IMR-90 (cell line): Measurements from ENCODE around the gene POC1B. TPM values are rescaled to one million over a fixed set of nuclear protein-coding genes. Genes with fewer than 3 reads are reported as not detected.

Experiments
- ATAC-seq: fragments of 200-7000 bp; cut with Tn5 transposase; 2 replicates; pipeline ENCODE4 v1.9.1; 2020; ENCODE audit warnings: low read depth, mild to moderate bottlenecking, moderate library complexity
- BruUV-seq: library from RNA; stranded (reverse); fragments of 400-500 nt; replicated peaks from 2 replicates; lab custom pipeline; 2021; lab: Mats Ljungman, UMichigan
- CTCF ChIA-PET: fragments of 300-600 bp; formaldehyde crosslinking; extraction: SDS; loops from one replicate; lab custom pipeline; 2021; ENCODE audit warnings: antibody characterized with exemption; lab: Yijun Ruan, JAX
- POLR2A ChIA-PET: fragments of 300-600 bp; sonication (Branson Sonifier 250); formaldehyde crosslinking; loops from one replicate; lab custom pipeline; 2022; ENCODE audit warnings: antibody characterized with exemption; ENCODE audit not compliant: unreplicated experiment; lab: Charles Lee
- DNase-seq: peaks from one replicate; pipeline ENCODE4 v3.0.0; 2013
- H2AFZ ChIP-seq: replicated peaks from 2 replicates; pipeline ENCODE3; 2013; ENCODE audit warnings: low read length, mild to moderate bottlenecking; ENCODE audit not compliant: poor library complexity
- H2AK5ac ChIP-seq: 2 replicates; pipeline ENCODE4 v1.6.1; 2013; ENCODE audit warnings: low read depth, low read length, inconsistent platforms
- H2AK9ac ChIP-seq: replicated peaks from 2 replicates; pipeline ENCODE3; 2013; ENCODE audit warnings: mild to moderate bottlenecking, low read depth, low read length, moderate library complexity; ENCODE audit not compliant: poor library complexity
- H2BK120ac ChIP-seq: 2 replicates; pipeline ENCODE4 v1.6.1; 2013; ENCODE audit warnings: low read depth, low read length, inconsistent platforms
- H2BK15ac ChIP-seq: 3 replicates; pipeline ENCODE4 v1.6.1; 2013; ENCODE audit warnings: low read depth, low read length, inconsistent platforms
- H2BK20ac ChIP-seq: 2 replicates; pipeline ENCODE4 v1.6.1; 2013; ENCODE audit warnings: low read depth, mild to moderate bottlenecking, inconsistent platforms, low read length, moderate library complexity
- H2BK5ac ChIP-seq: 2 replicates; pipeline ENCODE4 v1.6.1; 2013; ENCODE audit warnings: mild to moderate bottlenecking, low read depth, low read length, inconsistent platforms; ENCODE audit not compliant: poor library complexity, severe bottlenecking
- H3K14ac ChIP-seq: replicated peaks from 2 replicates; pipeline ENCODE4 v1.6.1; 2013; ENCODE audit warnings: low read depth, low read length, inconsistent platforms
- H3K18ac ChIP-seq: 2 replicates; pipeline ENCODE4 v1.6.1; 2013; ENCODE audit warnings: low read depth, low read length, control low read depth
- H3K23ac ChIP-seq: 2 replicates; pipeline ENCODE4 v1.6.1; 2013; ENCODE audit warnings: low read depth, low read length, inconsistent platforms
- H3K27ac ChIP-seq: 2 replicates; pipeline ENCODE4 v1.5.1; 2013; ENCODE audit warnings: mild to moderate bottlenecking, control low read depth, low read length; ENCODE audit not compliant: insufficient read depth
- H3K27me3 ChIP-seq: 2 replicates; pipeline ENCODE4 v1.6.1; 2013; ENCODE audit warnings: low read length; ENCODE audit not compliant: control insufficient read depth, insufficient read depth
- H3K36me3 ChIP-seq: 2 replicates; pipeline ENCODE4 v1.6.1; 2013; ENCODE audit warnings: low read length, mixed read lengths; ENCODE audit not compliant: control insufficient read depth, insufficient read depth
- H3K4ac ChIP-seq: 2 replicates; pipeline ENCODE4 v1.6.1; 2013; ENCODE audit warnings: low read depth, low read length, inconsistent platforms
- H3K4me1 ChIP-seq: 2 replicates; pipeline ENCODE4 v1.6.1; 2013; ENCODE audit warnings: low read length, mixed read lengths; ENCODE audit not compliant: control insufficient read depth, insufficient read depth
- H3K4me2 ChIP-seq: 2 replicates; pipeline ENCODE4 v1.6.1; 2013; ENCODE audit warnings: low read depth, mild to moderate bottlenecking, control low read depth, low read length, moderate library complexity
- H3K4me3 ChIP-seq: 2 replicates; pipeline ENCODE4 v1.5.1; 2013; ENCODE audit warnings: low read depth, mild to moderate bottlenecking, control low read depth, low read length, moderate library complexity; ENCODE audit not compliant: insufficient read depth
- H3K56ac ChIP-seq: 2 replicates; pipeline ENCODE4 v1.6.1; 2013; ENCODE audit warnings: low read length, inconsistent platforms; ENCODE audit not compliant: insufficient read depth; ENCODE audit errors: extremely low read depth
- H3K79me1 ChIP-seq, 2 experiments: 2 replicates each; pipeline ENCODE4 v1.6.1; 2013; ENCODE audit warnings: low read length in 2 of 2, inconsistent platforms in 1 of 2, low read depth in 1 of 2
- H3K9ac ChIP-seq: 2 replicates; pipeline ENCODE4 v1.6.1; 2013; ENCODE audit warnings: low read depth, low read length, control low read depth
- H3K9me1 ChIP-seq: 2 replicates; pipeline ENCODE4 v1.6.1; 2013; ENCODE audit warnings: low read length, inconsistent platforms; ENCODE audit not compliant: insufficient read depth
- H3K9me3 ChIP-seq: 2 replicates; pipeline ENCODE4 v1.6.1; 2013; ENCODE audit warnings: low read length; ENCODE audit not compliant: control insufficient read depth, insufficient read depth
- H4K20me1 ChIP-seq: 2 replicates; pipeline ENCODE4 v1.6.1; 2013; ENCODE audit warnings: low read length, inconsistent platforms; ENCODE audit not compliant: insufficient read depth
- H4K5ac ChIP-seq: 2 replicates; pipeline ENCODE4 v1.6.1; 2013; ENCODE audit warnings: mild to moderate bottlenecking, low read depth, low read length, control low read depth
- H4K8ac ChIP-seq, 2 experiments: 2 replicates each; pipeline ENCODE4 v1.6.1; 2013; ENCODE audit warnings: low read depth in 2 of 2, low read length in 2 of 2, control low read depth in 1 of 2, inconsistent platforms in 1 of 2
- H4K91ac ChIP-seq: 2 replicates; pipeline ENCODE4 v1.6.1; 2013; ENCODE audit warnings: low read depth, low read length, inconsistent platforms; ENCODE audit not compliant: insufficient read depth
- BHLHE40 ChIP-seq: fragments of 150-350 bp; IDR thresholded peaks from 2 replicates; pipeline ENCODE4 v1.6.1; 2016; ENCODE audit warnings: mild to moderate bottlenecking, low read depth, low read length
- CEBPB ChIP-seq: IDR thresholded peaks from 2 replicates; pipeline ENCODE4 v1.6.1; 2012; ENCODE audit warnings: low read depth, low read length, improper control_type of control experiment
- CHD1 ChIP-seq: IDR thresholded peaks from 2 replicates; pipeline ENCODE4 v1.6.1; 2012; ENCODE audit warnings: low read depth, low read length, improper control_type of control experiment
- FOS ChIP-seq: fragments of 150-350 bp; IDR thresholded peaks from 2 replicates; pipeline ENCODE4 v1.6.1; 2016; ENCODE audit warnings: low read depth, low read length
- MAFK ChIP-seq: IDR thresholded peaks from 2 replicates; pipeline ENCODE4 v1.6.1; 2012; ENCODE audit warnings: low read depth, low read length, improper control_type of control experiment
- MAZ ChIP-seq: IDR thresholded peaks from 2 replicates; pipeline ENCODE4 v1.6.1; 2012; ENCODE audit warnings: low read depth, mild to moderate bottlenecking, low read length, improper control_type of control experiment, moderate library complexity, borderline replicate concordance
- MXI1 ChIP-seq: IDR thresholded peaks from 2 replicates; pipeline ENCODE4 v1.6.1; 2012; ENCODE audit warnings: low read depth, mild to moderate bottlenecking, low read length, moderate library complexity, borderline replicate concordance
- NFE2L2 ChIP-seq: fragments of 150-350 bp; IDR thresholded peaks from 2 replicates; pipeline ENCODE4 v1.6.1; 2016; ENCODE audit warnings: low read depth, mild to moderate bottlenecking, low read length
- POLR2A ChIP-seq: IDR thresholded peaks from 2 replicates; pipeline ENCODE4 v1.6.1; 2012; ENCODE audit warnings: mild to moderate bottlenecking, low read depth, low read length
- RAD21 ChIP-seq: IDR thresholded peaks from 2 replicates; pipeline ENCODE4 v1.6.1; 2012; ENCODE audit warnings: low read length, improper control_type of control experiment
- RCOR1 ChIP-seq: IDR thresholded peaks from 2 replicates; pipeline ENCODE4 v1.6.1; 2012; ENCODE audit warnings: mild to moderate bottlenecking, low read length, improper control_type of control experiment; ENCODE audit not compliant: insufficient replicate concordance
- RFX5 ChIP-seq: IDR thresholded peaks from 2 replicates; pipeline ENCODE4 v1.8.0; 2012; ENCODE audit warnings: low read depth, mild to moderate bottlenecking, low read length, moderate library complexity
- SMC3 ChIP-seq: fragments of 150-350 bp; IDR thresholded peaks from 2 replicates; pipeline ENCODE4 v1.6.1; 2016; ENCODE audit warnings: low read depth, mild to moderate bottlenecking, antibody characterized with exemption, low read length, moderate library complexity
- WGBS, 2 experiments: methylation state at CpG; one replicate each; pipeline versions ENCODE4 v1.1.5 to v1.1.7; 2013; ENCODE audit warnings: missing lambda C conversion rate in 2 of 2; ENCODE audit not compliant: insufficient read length in 1 of 2; ENCODE audit errors: extremely low coverage in 2 of 2; 5-methylcytosine and 5-hydroxymethylcytosine counted together
- dilution Hi-C: fragments of 300-500 bp; cut with HindIII; formaldehyde crosslinking; loops from one replicate; pipeline ENCODE4 v1.14.3; 2018; ENCODE audit warnings: low sequenced_read_pairs; ENCODE audit not compliant: unreplicated experiment
- in situ Hi-C: fragments of 300-500 bp; cut with MboI; formaldehyde crosslinking; loops from 3 replicates; pipeline ENCODE4 v1.14.3; 2019; ENCODE audit warnings: low sequenced_read_pairs, inconsistent platforms, mixed read lengths
- intact Hi-C: fragments of 100-400 bp; cut with micrococcal nuclease; formaldehyde crosslinking; loops from 2 replicates; pipeline ENCODE4 v1.10.0; 2022
- polyA plus RNA-seq, 3 experiments: library from polyadenylated mRNA; depleted of rRNA; stranded (reverse); fragments of >200 nt; gene quantifications; 2 replicates each; pipeline ENCODE4 v1.2.3, GENCODE V29; 2012; ENCODE audit warnings: low replicate concordance in 1 of 3
- total RNA-seq: library from RNA; depleted of rRNA; stranded (reverse); fragments of >200 nt; gene quantifications from 2 replicates; pipeline ENCODE4 v1.2.3, GENCODE V29; 2012
- TF ChIP-seq, protein P1 (sequence below): fragments of 150-350 bp; IDR thresholded peaks from 2 replicates; pipeline ENCODE4 v1.6.1; 2016; ENCODE audit warnings: low read depth, mild to moderate bottlenecking, low read length, moderate library complexity, borderline replicate concordance
- TF ChIP-seq, protein P2 (sequence below): conservative IDR thresholded peaks from 2 replicates; pipeline ENCODE4 v1.5.1; 2012; ENCODE audit warnings: mild to moderate bottlenecking, low read depth, low read length, improper control_type of control experiment
- TF ChIP-seq, protein P3 (sequence below): fragments of 150-350 bp; IDR thresholded peaks from 2 replicates; pipeline ENCODE4 v1.6.1; 2017; ENCODE audit warnings: mild to moderate bottlenecking, antibody characterized with exemption, low read length, low read depth

Gene POC1B
- total and polyA plus RNA-seq, 2 of the 4 experiments (the other 2 are of a cell fraction), result 5.0 to 10.4 TPM

DNA sequence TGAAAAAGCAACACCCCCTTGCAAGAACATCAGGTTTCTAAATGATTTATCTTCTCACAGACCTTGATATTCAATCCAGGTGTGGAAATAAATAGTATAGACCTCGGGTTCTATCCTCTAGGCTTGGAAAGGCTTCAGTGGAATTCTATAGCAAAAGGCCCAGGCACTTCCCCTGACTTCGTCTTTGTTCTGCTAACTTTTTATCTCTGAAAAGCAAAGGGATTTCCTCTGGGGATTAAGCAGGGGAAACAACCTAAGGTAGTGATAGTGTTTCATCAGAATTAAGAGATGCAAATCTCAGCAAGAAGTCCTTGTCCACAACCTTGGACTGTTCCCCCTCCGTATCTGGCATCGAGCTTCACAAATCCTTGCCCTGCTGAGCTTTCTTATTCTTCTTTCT, 114.0 kb downstream of the POC1B start:
- no peak for ATAC-seq
- peaks cover 9% of the 10 kb centered on the region for H3K4me1 ChIP-seq
- peaks cover 13% of the 10 kb centered on the region; the same call in 1 of the 2 replicates for H3K9me1 ChIP-seq
- H3K9ac ChIP-seq, result no peak overlapping the region
- TF ChIP-seq, protein P1, sequence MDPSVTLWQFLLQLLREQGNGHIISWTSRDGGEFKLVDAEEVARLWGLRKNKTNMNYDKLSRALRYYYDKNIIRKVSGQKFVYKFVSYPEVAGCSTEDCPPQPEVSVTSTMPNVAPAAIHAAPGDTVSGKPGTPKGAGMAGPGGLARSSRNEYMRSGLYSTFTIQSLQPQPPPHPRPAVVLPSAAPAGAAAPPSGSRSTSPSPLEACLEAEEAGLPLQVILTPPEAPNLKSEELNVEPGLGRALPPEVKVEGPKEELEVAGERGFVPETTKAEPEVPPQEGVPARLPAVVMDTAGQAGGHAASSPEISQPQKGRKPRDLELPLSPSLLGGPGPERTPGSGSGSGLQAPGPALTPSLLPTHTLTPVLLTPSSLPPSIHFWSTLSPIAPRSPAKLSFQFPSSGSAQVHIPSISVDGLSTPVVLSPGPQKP, result no peak
- no peak for TF ChIP-seq FOS
- TF ChIP-seq CEBPB, result no peak
- TF ChIP-seq RFX5, result no peak
- no peak for TF ChIP-seq MAZ
- TF ChIP-seq BHLHE40, result no peak
- no peak for TF ChIP-seq CHD1
- no peak for TF ChIP-seq MXI1
- TF ChIP-seq RCOR1, result no peak
- TF ChIP-seq, protein P2, sequence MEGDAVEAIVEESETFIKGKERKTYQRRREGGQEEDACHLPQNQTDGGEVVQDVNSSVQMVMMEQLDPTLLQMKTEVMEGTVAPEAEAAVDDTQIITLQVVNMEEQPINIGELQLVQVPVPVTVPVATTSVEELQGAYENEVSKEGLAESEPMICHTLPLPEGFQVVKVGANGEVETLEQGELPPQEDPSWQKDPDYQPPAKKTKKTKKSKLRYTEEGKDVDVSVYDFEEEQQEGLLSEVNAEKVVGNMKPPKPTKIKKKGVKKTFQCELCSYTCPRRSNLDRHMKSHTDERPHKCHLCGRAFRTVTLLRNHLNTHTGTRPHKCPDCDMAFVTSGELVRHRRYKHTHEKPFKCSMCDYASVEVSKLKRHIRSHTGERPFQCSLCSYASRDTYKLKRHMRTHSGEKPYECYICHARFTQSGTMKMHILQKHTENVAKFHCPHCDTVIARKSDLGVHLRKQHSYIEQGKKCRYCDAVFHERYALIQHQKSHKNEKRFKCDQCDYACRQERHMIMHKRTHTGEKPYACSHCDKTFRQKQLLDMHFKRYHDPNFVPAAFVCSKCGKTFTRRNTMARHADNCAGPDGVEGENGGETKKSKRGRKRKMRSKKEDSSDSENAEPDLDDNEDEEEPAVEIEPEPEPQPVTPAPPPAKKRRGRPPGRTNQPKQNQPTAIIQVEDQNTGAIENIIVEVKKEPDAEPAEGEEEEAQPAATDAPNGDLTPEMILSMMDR, result no peak
- TF ChIP-seq, protein P3, sequence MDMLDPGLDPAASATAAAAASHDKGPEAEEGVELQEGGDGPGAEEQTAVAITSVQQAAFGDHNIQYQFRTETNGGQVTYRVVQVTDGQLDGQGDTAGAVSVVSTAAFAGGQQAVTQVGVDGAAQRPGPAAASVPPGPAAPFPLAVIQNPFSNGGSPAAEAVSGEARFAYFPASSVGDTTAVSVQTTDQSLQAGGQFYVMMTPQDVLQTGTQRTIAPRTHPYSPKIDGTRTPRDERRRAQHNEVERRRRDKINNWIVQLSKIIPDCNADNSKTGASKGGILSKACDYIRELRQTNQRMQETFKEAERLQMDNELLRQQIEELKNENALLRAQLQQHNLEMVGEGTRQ, result no peak
- TF ChIP-seq MAFK, result no peak
- no peak for TF ChIP-seq NFE2L2
- no peak for TF ChIP-seq SMC3
- no peak for TF ChIP-seq POLR2A
- no peak for TF ChIP-seq RAD21
- no peaks in the 10 kb centered on the region for H3K9me3 ChIP-seq
- in situ Hi-C loops (no loop called here), intact Hi-C loops (no loop called here), dilution Hi-C loops (no loop called here)
- peak overlapping the region; percentile 56; the same call in 1 of the 2 replicates for H2BK120ac ChIP-seq
- DNase-seq, result no peak
- H2AFZ ChIP-seq, result no peak overlapping the region
- H2BK15ac ChIP-seq, result 0 out of 3 replicates have a peak overlapping the region, but pooled peaks have one; percentile 27
- no peak overlapping the region for H3K23ac ChIP-seq
- H3K27ac ChIP-seq, result no peak overlapping the region
- no peaks in the 10 kb centered on the region for H3K27me3 ChIP-seq
- no peak overlapping the region for H2AK5ac ChIP-seq
- peak overlapping the region; percentile 10; the same call in 1 of the 2 replicates for H3K4ac ChIP-seq
- no peak overlapping the region for H4K91ac ChIP-seq
- H3K36me3 ChIP-seq, result no peaks in the 10 kb centered on the region
- H2AK9ac ChIP-seq, result no peak overlapping the region
- H4K8ac ChIP-seq, result no peak overlapping the region
- no peak overlapping the region for H3K4me2 ChIP-seq
- no peak overlapping the region; the same call in 1 of the 2 replicates for H2BK20ac ChIP-seq
- CTCF ChIA-PET, result no interaction called here
- no peak overlapping the region for H3K4me3 ChIP-seq
- POLR2A ChIA-PET, result interaction anchor here (0.7 kb wide), 1 partner anchor 18 kb away, joined by 13 read pairs; no protein-coding TSS in a partner anchor
- no peak overlapping the region for H3K14ac ChIP-seq
- H3K79me1 ChIP-seq, result peaks cover 0 to 14% of the 10 kb centered on the region in 2 experiments; a peak in 2 of 4 replicates
- H4K20me1 ChIP-seq, result no peaks in the 10 kb centered on the region
- H2BK5ac ChIP-seq, result no peak overlapping the region
- no peak overlapping the region for H3K56ac ChIP-seq
- no TSS peak for BruUV-seq
- no CpG with 5 or more reads among the region's 4 CpGs for WGBS, 2 experiments
- peak overlapping the region; percentile 56; the same call in 1 of the 2 replicates for H3K18ac ChIP-seq
- H4K5ac ChIP-seq, result no peak overlapping the region
